HEK293 (cell line): ENCODE measurements around the gene MAP3K14.
A peak's percentile ranks its signal among the peaks of the same experiment; 100 is the strongest.

Experiments used
- CTCF ChIA-PET: fragments of 350-600 bp; formaldehyde crosslinking; extraction: SDS; loops from one replicate; lab custom pipeline; 2021; ENCODE audit warnings: antibody characterized with exemption; lab: Yijun Ruan, JAX
- POLR2A ChIA-PET: fragments of 300-600 bp; formaldehyde crosslinking; extraction: SDS; loops from one replicate; lab custom pipeline; 2020; ENCODE audit warnings: antibody characterized with exemption, inconsistent platforms; lab: Yijun Ruan, JAX
- H3K27ac ChIP-seq: fragments of 200-500 bp; sonication (Bioruptor generic); 2 replicates; pipeline ENCODE4 v1.5.1; 2014; ENCODE audit warnings: low read depth, low read length, control low read depth, inconsistent platforms; ENCODE audit errors: extremely low read depth
- H3K36me3 ChIP-seq, 2 experiments: fragments of 200-500 bp in 1 of 2; sonication (Bioruptor generic) in 1 of 2; 1 replicate in 1 of 2; 2 replicates in 1 of 2; pipeline ENCODE4 v1.5.1; 2014 to 2017; ENCODE audit warnings: inconsistent platforms in 2 of 2, low read length in 2 of 2; ENCODE audit not compliant: control insufficient read depth in 2 of 2, insufficient read depth in 1 of 2
- H3K4me1 ChIP-seq: fragments of 200-500 bp; sonication (Bioruptor generic); 2 replicates; pipeline ENCODE4 v1.5.1; 2014; ENCODE audit warnings: mild to moderate bottlenecking, low read length, inconsistent platforms; ENCODE audit not compliant: control insufficient read depth, insufficient read depth
- H3K4me3 ChIP-seq: 2 replicates; pipeline ENCODE4 v1.5.1; 2011; ENCODE audit warnings: low read depth, mild to moderate bottlenecking, control low read depth, low read length, moderate library complexity
- H3K9me3 ChIP-seq: fragments of 200-500 bp; sonication (Bioruptor generic); 2 replicates; pipeline ENCODE4 v1.5.1; 2014; ENCODE audit warnings: low read depth, low read length, inconsistent platforms; ENCODE audit not compliant: control insufficient read depth, insufficient read depth
- AEBP2 ChIP-seq: fragments of 450-650 bp; formaldehyde crosslinking; IDR thresholded peaks from 2 replicates; pipeline ENCODE4 v1.5.1; 2016; ENCODE audit warnings: missing biosample characterization, missing genetic modification characterization, borderline replicate concordance
- BCL11A ChIP-seq: fragments of 450-650 bp; formaldehyde crosslinking; IDR thresholded peaks from 2 replicates; pipeline ENCODE4 v1.5.1; 2016; ENCODE audit warnings: low read depth, missing biosample characterization, missing genetic modification characterization
- BCL11B ChIP-seq: fragments of 450-650 bp; formaldehyde crosslinking; IDR thresholded peaks from 2 replicates; pipeline ENCODE4 v1.5.1; 2016; ENCODE audit warnings: low read depth, missing biosample characterization, missing genetic modification characterization
- GLI4 ChIP-seq: fragments of 450-650 bp; formaldehyde crosslinking; IDR thresholded peaks from 2 replicates; pipeline ENCODE4 v1.5.1; 2016; ENCODE audit warnings: missing biosample characterization, missing genetic modification characterization
- GLIS1 ChIP-seq: fragments of 450-650 bp; formaldehyde crosslinking; IDR thresholded peaks from 2 replicates; pipeline ENCODE4 v1.5.1; 2016; ENCODE audit warnings: missing biosample characterization, missing genetic modification characterization
- HOXD13 ChIP-seq: sonication (generic); formaldehyde crosslinking; IDR thresholded peaks from 2 replicates; pipeline ENCODE4 v1.8.0; 2022; ENCODE audit warnings: missing genetic modification reagents, borderline replicate concordance
- KLF16 ChIP-seq: fragments of 450-650 bp; formaldehyde crosslinking; IDR thresholded peaks from 2 replicates; pipeline ENCODE4 v1.5.1; 2017; ENCODE audit warnings: missing biosample characterization, missing genetic modification characterization
- SCRT2 ChIP-seq: fragments of 450-650 bp; formaldehyde crosslinking; IDR thresholded peaks from 2 replicates; pipeline ENCODE4 v1.5.1; 2016; ENCODE audit warnings: missing biosample characterization, missing genetic modification characterization
- SP7 ChIP-seq: fragments of 450-650 bp; formaldehyde crosslinking; IDR thresholded peaks from 2 replicates; pipeline ENCODE4 v1.5.1; 2016; ENCODE audit warnings: missing biosample characterization, missing genetic modification characterization
- ZIC2 ChIP-seq: fragments of 450-650 bp; formaldehyde crosslinking; IDR thresholded peaks from 2 replicates; pipeline ENCODE4 v1.5.1; 2016; ENCODE audit warnings: missing biosample characterization, missing genetic modification characterization
- ZNF473 ChIP-seq: fragments of 450-650 bp; formaldehyde crosslinking; IDR thresholded peaks from 2 replicates; pipeline ENCODE4 v1.5.1; 2017; ENCODE audit warnings: missing biosample characterization, missing genetic modification characterization
- ZNF571 ChIP-seq: fragments of 450-650 bp; formaldehyde crosslinking; IDR thresholded peaks from 2 replicates; pipeline ENCODE4 v1.5.0; 2017; ENCODE audit warnings: missing biosample characterization, missing genetic modification characterization
- ZNF596 ChIP-seq: fragments of 450-650 bp; IDR thresholded peaks from 2 replicates; pipeline ENCODE4 v1.5.0; 2018; ENCODE audit warnings: missing biosample characterization, mild to moderate bottlenecking, missing genetic modification characterization, moderate library complexity
- ZNF645 ChIP-seq: fragments of 450-650 bp; formaldehyde crosslinking; IDR thresholded peaks from 2 replicates; pipeline ENCODE4; 2016; ENCODE audit warnings: missing biosample characterization, missing genetic modification characterization
- ZNF658 ChIP-seq: fragments of 450-650 bp; formaldehyde crosslinking; IDR thresholded peaks from 2 replicates; pipeline ENCODE4; 2016; ENCODE audit warnings: missing biosample characterization, missing genetic modification characterization
- ZNF776 ChIP-seq: fragments of 450-650 bp; formaldehyde crosslinking; IDR thresholded peaks from 2 replicates; pipeline ENCODE4 v1.5.0; 2017; ENCODE audit warnings: missing biosample characterization, missing genetic modification characterization, borderline replicate concordance
- ZNF791 ChIP-seq: fragments of 450-650 bp; formaldehyde crosslinking; IDR thresholded peaks from 2 replicates; pipeline ENCODE4 v1.5.1; 2016; ENCODE audit warnings: missing biosample characterization, missing genetic modification characterization
- ZSCAN23 ChIP-seq: fragments of 450-650 bp; formaldehyde crosslinking; IDR thresholded peaks from 2 replicates; pipeline ENCODE4 v1.5.1; 2016; ENCODE audit warnings: missing biosample characterization, missing genetic modification characterization
- TF ChIP-seq, protein P1 (sequence below): fragments of 450-650 bp; formaldehyde crosslinking; IDR thresholded peaks from 2 replicates; pipeline ENCODE4 v1.5.1; 2016; ENCODE audit warnings: missing biosample characterization, missing genetic modification characterization
- TF ChIP-seq, protein P2 (sequence below): fragments of 450-650 bp; formaldehyde crosslinking; IDR thresholded peaks from 2 replicates; pipeline ENCODE4 v1.5.1; 2016; ENCODE audit warnings: missing biosample characterization, missing genetic modification characterization, borderline replicate concordance
- TF ChIP-seq, protein P3 (sequence below): fragments of 450-650 bp; formaldehyde crosslinking; IDR thresholded peaks from 2 replicates; pipeline ENCODE4 v1.5.1; 2017; ENCODE audit warnings: missing biosample characterization, mild to moderate bottlenecking, missing genetic modification characterization, moderate library complexity
- TF ChIP-seq, protein P4 (sequence below): fragments of 450-650 bp; formaldehyde crosslinking; IDR thresholded peaks from 2 replicates; pipeline ENCODE4 v1.5.1; 2017; ENCODE audit warnings: missing biosample characterization, missing genetic modification characterization

The MAP3K14 gene

DNA sequence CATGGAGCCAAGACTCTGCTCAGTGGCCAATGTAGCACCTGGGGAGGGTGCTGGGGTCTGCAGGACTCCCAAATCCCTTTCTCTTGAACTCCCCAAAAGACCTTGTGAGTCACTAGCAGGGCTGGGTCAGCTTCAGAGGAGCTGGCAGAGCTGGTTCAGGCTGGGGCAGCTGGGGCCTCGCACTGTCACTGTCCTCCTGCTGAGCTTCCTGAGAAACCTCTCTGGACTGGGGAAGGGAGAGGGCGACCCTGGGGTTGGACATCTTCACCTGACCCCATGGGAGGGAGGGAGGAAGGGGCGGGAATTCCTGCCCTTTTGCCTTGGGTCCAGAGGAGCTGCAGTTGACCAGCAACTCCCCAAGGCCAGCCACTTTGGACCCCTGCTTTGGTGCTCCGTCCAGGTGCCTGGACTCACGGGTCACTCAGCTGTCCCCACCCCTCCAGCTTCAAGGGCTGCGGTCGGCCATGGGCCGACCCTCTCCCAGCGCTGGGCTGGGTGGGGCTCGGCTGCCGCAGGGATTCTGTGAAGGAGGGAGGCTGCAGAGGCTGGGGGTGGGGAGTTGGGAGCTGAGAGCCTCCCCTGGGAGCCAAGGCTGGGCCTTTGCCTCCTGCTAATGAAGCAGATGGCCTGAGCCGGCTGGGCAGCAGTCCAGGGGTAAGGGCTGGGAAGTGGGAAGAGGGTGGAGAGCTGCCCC lies 85.9 kb downstream of the MAP3K14 start:
- ChIA-PET POLR2A (interaction anchor here (0.9 to 2.1 kb wide), 5 partner anchors 12 to 86 kb away, joined by 4 to 6 read pairs (median 4); partner anchors contain the start of genes HEXIM1, HEXIM2 and MAP3K14), CTCF (interaction anchor here (0.6 to 11.7 kb wide), 15 partner anchors 11 to 195 kb away, joined by 3 to 192 read pairs (median 5); partner anchors contain the start of genes ACBD4, FMNL1 and HEXIM1)
- Histone ChIP-seq H3K36me3 (no peaks in the 10 kb centered on the region), H3K4me1 (no peaks in the 10 kb centered on the region; the same call in 1 of the 2 replicates), H3K9me3 (no peaks in the 10 kb centered on the region), H3K27ac (no peak overlapping the region), H3K4me3 (no peak overlapping the region)
- TF ChIP-seq, protein P1, sequence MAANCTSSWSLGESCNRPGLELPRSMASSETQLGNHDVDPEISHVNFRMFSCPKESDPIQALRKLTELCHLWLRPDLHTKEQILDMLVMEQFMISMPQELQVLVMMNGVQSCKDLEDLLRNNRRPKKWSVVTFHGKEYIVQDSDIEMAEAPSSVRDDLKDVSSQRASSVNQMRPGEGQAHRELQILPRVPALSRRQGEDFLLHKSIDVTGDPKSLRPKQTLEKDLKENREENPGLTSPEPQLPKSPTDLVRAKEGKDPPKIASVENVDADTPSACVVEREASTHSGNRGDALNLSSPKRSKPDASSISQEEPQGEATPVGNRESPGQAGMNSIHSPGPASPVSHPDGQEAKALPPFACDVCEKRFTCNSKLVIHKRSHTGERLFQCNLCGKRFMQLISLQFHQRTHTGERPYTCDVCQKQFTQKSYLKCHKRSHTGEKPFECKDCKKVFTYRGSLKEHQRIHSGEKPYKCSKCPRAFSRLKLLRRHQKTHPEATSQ, result no peak
- TF ChIP-seq BCL11B (tag by site-specific recombination), result no peak
- TF ChIP-seq, protein P2, sequence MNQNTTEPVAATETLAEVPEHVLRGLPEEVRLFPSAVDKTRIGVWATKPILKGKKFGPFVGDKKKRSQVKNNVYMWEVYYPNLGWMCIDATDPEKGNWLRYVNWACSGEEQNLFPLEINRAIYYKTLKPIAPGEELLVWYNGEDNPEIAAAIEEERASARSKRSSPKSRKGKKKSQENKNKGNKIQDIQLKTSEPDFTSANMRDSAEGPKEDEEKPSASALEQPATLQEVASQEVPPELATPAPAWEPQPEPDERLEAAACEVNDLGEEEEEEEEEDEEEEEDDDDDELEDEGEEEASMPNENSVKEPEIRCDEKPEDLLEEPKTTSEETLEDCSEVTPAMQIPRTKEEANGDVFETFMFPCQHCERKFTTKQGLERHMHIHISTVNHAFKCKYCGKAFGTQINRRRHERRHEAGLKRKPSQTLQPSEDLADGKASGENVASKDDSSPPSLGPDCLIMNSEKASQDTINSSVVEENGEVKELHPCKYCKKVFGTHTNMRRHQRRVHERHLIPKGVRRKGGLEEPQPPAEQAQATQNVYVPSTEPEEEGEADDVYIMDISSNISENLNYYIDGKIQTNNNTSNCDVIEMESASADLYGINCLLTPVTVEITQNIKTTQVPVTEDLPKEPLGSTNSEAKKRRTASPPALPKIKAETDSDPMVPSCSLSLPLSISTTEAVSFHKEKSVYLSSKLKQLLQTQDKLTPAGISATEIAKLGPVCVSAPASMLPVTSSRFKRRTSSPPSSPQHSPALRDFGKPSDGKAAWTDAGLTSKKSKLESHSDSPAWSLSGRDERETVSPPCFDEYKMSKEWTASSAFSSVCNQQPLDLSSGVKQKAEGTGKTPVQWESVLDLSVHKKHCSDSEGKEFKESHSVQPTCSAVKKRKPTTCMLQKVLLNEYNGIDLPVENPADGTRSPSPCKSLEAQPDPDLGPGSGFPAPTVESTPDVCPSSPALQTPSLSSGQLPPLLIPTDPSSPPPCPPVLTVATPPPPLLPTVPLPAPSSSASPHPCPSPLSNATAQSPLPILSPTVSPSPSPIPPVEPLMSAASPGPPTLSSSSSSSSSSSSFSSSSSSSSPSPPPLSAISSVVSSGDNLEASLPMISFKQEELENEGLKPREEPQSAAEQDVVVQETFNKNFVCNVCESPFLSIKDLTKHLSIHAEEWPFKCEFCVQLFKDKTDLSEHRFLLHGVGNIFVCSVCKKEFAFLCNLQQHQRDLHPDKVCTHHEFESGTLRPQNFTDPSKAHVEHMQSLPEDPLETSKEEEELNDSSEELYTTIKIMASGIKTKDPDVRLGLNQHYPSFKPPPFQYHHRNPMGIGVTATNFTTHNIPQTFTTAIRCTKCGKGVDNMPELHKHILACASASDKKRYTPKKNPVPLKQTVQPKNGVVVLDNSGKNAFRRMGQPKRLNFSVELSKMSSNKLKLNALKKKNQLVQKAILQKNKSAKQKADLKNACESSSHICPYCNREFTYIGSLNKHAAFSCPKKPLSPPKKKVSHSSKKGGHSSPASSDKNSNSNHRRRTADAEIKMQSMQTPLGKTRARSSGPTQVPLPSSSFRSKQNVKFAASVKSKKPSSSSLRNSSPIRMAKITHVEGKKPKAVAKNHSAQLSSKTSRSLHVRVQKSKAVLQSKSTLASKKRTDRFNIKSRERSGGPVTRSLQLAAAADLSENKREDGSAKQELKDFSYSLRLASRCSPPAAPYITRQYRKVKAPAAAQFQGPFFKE (tag by site-specific recombination), result no peak
- TF ChIP-seq ZIC2 (tag by site-specific recombination), result 0 out of 2 replicates have a peak, but pooled peaks have one; percentile 17
- TF ChIP-seq ZNF473 (tag by site-specific recombination), result no peak
- no peak for TF ChIP-seq BCL11A
- no peak for TF ChIP-seq ZNF571 (tag by site-specific recombination)
- no peak for TF ChIP-seq KLF16 (tag by site-specific recombination)
- peak; percentile 15; the same call in 1 of the 2 replicates for TF ChIP-seq GLIS1 (tag by site-specific recombination)
- no peak for TF ChIP-seq HOXD13 (CRISPR knock-in tag)
- TF ChIP-seq AEBP2 (tag by site-specific recombination), result no peak
- TF ChIP-seq, protein P3, sequence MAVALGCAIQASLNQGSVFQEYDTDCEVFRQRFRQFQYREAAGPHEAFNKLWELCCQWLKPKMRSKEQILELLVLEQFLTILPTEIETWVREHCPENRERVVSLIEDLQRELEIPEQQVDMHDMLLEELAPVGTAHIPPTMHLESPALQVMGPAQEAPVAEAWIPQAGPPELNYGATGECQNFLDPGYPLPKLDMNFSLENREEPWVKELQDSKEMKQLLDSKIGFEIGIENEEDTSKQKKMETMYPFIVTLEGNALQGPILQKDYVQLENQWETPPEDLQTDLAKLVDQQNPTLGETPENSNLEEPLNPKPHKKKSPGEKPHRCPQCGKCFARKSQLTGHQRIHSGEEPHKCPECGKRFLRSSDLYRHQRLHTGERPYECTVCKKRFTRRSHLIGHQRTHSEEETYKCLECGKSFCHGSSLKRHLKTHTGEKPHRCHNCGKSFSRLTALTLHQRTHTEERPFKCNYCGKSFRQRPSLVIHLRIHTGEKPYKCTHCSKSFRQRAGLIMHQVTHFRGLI (tag by site-specific recombination), result no peak

DNA sequence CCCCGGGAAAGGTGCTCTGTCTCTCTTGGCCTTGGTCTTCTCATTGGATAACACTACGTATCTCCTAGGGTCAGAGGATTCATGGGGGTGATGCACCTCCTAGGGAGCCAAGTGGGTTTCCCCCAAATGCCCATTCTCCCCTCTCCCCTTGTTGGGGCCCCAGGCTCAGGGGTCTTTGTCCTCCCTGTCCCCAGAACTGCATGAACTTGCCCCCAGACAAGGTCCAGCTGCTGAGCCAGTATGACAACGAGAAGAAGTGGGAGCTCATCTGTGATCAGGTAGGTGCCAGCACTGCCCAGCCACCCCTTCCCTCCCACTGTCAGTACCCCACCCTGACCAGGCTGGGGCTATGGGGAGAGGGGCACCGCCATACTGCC lies 86.4 kb downstream of the MAP3K14 start:
- H3K9me3 ChIP-seq, result no peaks in the 10 kb centered on the region
- no peaks in the 10 kb centered on the region; the same call in 1 of the 2 replicates for H3K4me1 ChIP-seq
- no peaks in the 10 kb centered on the region for H3K36me3 ChIP-seq
- CTCF ChIA-PET, result interaction anchor here (0.6 to 11.7 kb wide), 10 partner anchors 11 to 196 kb away, joined by 3 to 192 read pairs (median 10); partner anchors contain the start of genes ACBD4, FMNL1 and HEXIM1
- no peak overlapping the region for H3K27ac ChIP-seq
- no peak overlapping the region for H3K4me3 ChIP-seq
- POLR2A ChIA-PET, result interaction anchor here (1.2 kb wide), 1 partner anchor 69 kb away, joined by 4 read pairs; the partner anchor contains the start of gene HEXIM2
- TF ChIP-seq GLI4 (no peak), ZNF791 (no peak), ZNF645 (tag by site-specific recombination) (no peak), ZNF596 (no peak), ZNF776 (tag by site-specific recombination) (no peak), SP7 (tag by site-specific recombination) (no peak), SCRT2 (tag by site-specific recombination) (no peak), ZSCAN23 (tag by site-specific recombination) (no peak), ZNF658 (tag by site-specific recombination) (no peak)
- TF ChIP-seq, protein P4, sequence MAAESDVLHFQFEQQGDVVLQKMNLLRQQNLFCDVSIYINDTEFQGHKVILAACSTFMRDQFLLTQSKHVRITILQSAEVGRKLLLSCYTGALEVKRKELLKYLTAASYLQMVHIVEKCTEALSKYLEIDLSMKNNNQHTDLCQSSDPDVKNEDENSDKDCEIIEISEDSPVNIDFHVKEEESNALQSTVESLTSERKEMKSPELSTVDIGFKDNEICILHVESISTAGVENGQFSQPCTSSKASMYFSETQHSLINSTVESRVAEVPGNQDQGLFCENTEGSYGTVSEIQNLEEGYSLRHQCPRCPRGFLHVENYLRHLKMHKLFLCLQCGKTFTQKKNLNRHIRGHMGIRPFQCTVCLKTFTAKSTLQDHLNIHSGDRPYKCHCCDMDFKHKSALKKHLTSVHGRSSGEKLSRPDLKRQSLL (tag by site-specific recombination), result no peak
